HG03159 (cell line): ENCODE measurements around the gene MRPL52.
"Not testable (repeated sequence)": the region's sequence is repeated elsewhere in the genome, so short reads cannot be mapped to it uniquely, and the experiment has no call there.

Experiments used
- ATAC-seq: cut with Tn5 transposase; IDR thresholded peaks from one replicate; pipeline ENCODE4 v1.9.1; 2021; ENCODE audit warnings: mild to moderate bottlenecking, moderate library complexity; ENCODE audit not compliant: unreplicated experiment

Gene MRPL52

DNA sequence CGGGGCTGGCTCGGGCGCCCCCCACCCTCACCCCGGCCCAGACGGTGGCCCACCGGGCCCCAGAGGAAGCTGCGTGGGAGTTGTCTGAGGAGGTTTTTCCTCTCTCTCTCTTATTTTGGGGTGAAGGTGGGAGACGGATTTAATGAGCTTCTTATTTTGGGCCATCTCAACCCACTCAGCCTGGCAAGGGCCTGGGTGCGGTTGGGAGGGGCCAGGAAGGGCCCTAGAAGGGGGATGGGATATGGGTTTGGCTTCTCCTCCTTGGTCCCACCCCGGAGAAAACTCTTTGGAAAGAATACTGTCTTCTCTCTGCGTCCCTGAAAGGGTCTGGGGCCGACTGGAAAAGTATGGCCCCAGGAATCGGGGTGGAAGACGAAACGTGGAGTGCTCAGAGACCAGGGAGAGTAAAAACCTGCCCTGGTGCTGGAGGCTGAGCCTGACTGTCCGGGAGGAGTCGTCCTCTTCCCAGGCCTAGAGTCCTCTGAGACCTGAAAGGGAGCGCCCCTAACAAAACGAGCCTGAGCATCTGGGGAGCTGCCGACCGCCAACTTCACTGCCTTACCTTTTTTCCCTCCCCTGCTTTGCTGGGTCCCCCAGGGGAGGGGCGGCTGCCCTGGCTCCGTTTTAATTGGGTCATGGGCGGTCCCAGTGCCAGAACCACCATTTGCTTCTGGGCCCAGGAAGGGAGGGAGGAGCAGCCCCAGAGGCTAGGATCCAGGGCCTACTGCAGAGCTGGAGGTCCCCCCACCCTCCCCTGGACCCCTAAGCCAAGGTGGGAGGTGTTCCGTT is 8.3 kb downstream of the MRPL52 start:
- no peak for ATAC-seq

DNA sequence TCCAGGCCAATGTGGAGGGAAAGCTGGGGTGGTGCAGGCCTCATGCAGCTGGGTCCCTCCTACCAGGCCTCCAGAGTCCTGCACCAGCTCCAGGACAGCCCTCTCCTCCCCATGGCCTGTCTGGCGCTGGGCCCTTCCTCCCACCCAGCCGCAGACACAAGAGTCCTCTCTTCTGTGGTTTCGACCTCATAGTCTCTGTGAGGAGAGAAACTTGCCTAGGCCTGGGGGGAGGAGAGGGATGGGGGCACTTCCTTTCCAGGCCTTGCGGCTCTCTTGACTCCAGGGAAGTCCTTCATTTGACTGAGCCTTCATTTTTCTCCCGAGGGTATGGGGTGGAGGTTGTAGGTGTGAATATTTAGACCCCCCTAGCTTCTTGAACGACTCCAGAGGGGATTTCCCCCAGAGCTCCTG is 8.9 kb downstream of the MRPL52 start:
- no peak for ATAC-seq

DNA sequence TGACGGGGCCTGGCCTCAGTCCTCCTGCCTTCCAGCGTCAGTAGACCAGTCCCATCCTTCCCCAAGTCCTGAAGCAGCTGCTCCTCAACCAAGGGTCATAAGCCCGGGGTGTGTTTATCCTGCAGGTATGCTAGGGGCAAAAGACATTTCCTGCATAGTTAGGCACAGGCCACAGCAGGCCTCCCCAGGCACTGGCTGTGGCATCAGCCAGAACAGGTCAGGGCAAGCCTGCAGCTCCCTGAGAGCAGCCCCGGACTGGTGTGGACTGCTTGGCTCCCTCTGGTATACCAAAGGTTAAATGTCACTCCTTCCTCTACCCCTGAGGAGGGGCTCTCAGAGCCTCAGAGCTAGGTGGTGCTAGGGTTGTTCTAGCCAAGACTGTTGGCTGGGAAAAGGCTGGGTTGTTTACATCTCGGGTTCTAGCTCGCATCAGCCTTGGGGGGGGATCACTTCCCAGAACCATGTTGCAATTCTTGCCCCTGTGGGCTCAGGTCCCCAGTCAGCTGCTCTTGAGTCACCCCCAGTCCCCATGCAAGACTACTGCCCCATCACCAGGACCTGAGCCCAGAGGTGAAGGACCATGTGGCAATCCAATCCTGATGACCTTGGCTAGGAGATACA is 9.6 kb downstream of the MRPL52 start:
- no peak for ATAC-seq

DNA sequence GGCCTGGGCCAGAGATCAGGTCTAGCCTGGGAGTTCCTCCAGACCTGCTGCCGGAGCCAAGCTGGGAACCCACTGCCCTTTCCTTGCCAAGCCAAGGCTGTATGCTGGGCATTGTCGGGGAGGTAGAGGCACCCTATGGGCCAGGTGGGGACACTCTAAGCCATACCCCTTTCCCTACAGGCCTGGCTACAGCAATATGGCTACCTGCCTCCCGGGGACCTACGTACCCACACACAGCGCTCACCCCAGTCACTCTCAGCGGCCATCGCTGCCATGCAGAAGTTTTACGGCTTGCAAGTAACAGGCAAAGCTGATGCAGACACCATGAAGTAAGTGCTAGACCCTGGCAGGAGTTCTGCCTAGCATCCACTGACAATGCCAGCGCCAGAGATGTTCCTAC is 11.6 kb downstream of the MRPL52 start:
- ATAC-seq: no peak

DNA sequence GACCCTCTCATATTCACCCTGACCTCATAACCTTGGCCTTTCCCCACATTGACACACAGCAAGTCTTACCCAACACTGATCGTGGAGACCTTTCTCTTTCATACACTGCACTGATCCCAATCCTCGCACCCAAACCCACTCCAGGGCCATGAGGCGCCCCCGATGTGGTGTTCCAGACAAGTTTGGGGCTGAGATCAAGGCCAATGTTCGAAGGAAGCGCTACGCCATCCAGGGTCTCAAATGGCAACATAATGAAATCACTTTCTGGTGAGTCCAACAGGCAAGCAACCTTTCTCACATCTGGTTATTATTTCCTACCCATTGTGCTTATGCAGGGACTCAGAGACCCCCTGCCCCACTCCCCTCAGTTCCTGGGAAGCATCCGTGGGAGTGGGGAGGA is 12.1 kb downstream of the MRPL52 start:
- no peak for ATAC-seq

DNA sequence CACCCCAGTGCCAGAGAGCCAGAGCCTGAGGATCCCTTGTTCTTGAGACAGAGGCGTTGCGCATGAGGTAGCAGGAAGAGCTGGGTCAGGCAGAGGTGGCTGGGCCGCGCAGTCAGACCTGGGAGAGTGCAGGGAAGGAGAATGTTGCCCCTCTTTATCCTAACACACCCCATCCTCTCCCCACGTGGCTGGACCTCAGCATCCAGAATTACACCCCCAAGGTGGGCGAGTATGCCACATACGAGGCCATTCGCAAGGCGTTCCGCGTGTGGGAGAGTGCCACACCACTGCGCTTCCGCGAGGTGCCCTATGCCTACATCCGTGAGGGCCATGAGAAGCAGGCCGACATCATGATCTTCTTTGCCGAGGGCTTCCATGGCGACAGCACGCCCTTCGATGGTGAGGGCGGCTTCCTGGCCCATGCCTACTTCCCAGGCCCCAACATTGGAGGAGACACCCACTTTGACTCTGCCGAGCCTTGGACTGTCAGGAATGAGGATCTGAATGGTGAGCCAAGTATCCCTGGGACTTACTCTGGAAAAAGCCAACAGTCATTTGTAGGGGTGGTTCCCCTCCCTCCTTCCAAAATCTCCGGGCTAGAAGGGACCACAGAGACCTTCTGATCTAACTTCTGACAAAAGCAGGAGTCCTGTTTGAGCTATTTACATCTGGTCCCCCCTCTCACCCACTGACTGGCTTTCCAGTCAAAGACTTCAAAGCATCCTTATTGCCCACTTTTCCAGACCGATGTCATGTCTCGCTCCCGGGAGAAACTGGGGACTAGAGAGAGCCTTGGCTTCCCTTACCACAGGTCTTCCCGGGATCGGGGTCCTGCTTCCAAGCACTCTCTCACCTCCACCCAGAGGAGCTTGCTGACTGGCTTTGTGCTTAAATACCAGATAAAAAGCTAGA is 12.8 kb downstream of the MRPL52 start:
- no peak for ATAC-seq

DNA sequence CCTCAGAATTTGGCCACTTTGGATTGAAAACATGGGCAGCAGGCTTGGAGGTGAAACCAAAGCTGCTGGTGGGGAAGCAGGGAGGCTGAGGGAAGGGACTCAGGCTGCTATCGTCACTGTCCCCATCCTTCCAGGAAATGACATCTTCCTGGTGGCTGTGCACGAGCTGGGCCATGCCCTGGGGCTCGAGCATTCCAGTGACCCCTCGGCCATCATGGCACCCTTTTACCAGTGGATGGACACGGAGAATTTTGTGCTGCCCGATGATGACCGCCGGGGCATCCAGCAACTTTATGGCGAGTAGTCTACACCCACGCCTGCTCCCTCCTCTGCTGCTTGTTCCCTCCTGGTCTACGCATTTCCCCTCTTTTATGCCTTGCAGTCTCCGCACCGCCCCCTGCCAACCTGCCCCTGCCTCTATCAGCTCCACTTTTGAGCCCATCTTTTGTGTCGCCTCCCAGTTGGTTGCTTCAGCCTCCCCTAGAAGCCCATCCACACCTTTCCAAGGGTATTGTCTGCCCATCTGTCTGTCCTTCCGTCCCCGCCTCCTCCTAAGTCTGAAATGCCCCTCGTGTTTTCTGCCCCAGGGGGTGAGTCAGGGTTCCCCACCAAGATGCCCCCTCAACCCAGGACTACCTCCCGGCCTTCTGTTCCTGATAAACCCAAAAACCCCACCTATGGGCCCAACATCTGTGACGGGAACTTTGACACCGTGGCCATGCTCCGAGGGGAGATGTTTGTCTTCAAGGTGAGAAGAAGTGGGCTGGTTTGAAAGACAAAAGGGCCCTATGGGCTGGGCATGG is 13.6 kb downstream of the MRPL52 start:
- no peak for ATAC-seq

DNA sequence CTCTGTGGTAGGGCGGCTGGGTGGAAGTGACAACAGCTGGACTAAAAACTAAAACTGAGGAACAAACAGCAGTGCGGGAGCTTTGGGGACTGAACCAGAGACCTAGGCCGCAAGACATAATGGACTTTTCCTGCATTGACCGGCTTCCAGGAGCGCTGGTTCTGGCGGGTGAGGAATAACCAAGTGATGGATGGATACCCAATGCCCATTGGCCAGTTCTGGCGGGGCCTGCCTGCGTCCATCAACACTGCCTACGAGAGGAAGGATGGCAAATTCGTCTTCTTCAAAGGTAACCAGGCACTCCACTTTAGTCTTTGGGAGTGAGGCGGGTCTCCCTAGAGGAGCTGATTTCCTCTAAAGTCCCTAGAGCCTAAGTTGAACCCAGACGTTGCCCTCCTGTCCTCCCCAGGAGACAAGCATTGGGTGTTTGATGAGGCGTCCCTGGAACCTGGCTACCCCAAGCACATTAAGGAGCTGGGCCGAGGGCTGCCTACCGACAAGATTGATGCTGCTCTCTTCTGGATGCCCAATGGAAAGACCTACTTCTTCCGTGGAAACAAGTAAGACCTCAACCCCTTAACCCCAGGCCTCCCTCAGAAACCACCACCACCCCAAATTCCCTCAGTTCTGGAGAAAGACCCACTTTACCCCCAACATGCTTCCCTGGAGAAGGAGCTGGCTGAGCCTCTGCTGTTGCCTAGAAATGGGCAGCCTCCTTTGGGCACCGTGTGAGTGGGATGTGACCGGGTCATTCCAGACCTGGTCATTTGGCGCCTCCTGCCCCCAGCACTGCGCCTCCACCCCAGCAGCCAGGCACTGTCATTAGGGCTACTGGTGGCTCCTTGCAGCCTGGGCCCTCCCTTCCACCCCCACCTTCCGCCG is 14.8 kb downstream of the MRPL52 start:
- ATAC-seq: no peak

DNA sequence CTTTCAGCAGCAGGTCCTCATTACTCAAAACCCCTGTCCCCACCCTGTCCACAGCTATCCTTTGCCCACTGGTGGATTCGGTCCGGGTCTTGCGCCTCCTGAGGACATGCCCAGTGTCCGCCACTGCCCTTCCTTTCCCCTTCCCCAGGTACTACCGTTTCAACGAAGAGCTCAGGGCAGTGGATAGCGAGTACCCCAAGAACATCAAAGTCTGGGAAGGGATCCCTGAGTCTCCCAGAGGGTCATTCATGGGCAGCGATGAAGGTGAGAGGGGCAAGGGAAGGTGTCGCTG is 15.4 kb downstream of the MRPL52 start:
- no peak for ATAC-seq

DNA sequence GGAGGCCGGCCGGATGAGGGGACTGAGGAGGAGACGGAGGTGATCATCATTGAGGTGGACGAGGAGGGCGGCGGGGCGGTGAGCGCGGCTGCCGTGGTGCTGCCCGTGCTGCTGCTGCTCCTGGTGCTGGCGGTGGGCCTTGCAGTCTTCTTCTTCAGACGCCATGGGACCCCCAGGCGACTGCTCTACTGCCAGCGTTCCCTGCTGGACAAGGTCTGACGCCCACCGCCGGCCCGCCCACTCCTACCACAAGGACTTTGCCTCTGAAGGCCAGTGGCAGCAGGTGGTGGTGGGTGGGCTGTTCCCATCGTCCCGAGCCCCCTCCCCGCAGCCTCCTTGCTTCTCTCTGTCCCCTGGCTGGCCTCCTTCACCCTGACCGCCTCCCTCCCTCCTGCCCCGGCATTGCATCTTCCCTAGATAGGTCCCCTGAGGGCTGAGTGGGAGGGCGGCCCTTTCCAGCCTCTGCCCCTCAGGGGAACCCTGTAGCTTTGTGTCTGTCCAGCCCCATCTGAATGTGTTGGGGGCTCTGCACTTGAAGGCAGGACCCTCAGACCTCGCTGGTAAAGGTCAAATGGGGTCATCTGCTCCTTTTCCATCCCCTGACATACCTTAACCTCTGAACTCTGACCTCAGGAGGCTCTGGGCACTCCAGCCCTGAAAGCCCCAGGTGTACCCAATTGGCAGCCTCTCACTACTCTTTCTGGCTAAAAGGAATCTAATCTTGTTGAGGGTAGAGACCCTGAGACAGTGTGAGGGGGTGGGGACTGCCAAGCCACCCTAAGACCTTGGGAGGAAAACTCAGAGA is 16.3 kb downstream of the MRPL52 start:
- no peak for ATAC-seq

DNA sequence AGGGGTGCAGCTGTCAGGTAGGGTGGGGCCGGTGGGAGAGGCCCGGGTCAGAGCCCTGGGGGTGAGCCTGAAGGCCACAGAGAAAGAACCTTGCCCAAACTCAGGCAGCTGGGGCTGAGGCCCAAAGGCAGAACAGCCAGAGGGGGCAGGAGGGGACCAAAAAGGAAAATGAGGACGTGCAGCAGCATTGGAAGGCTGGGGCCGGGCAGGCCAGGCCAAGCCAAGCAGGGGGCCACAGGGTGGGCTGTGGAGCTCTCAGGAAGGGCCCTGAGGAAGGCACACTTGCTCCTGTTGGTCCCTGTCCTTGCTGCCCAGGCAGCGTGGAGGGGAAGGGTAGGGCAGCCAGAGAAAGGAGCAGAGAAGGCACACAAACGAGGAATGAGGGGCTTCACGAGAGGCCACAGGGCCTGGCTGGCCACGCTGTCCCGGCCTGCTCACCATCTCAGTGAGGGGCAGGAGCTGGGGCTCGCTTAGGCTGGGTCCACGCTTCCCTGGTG is 17.2 kb downstream of the MRPL52 start:
- no peak for ATAC-seq

DNA sequence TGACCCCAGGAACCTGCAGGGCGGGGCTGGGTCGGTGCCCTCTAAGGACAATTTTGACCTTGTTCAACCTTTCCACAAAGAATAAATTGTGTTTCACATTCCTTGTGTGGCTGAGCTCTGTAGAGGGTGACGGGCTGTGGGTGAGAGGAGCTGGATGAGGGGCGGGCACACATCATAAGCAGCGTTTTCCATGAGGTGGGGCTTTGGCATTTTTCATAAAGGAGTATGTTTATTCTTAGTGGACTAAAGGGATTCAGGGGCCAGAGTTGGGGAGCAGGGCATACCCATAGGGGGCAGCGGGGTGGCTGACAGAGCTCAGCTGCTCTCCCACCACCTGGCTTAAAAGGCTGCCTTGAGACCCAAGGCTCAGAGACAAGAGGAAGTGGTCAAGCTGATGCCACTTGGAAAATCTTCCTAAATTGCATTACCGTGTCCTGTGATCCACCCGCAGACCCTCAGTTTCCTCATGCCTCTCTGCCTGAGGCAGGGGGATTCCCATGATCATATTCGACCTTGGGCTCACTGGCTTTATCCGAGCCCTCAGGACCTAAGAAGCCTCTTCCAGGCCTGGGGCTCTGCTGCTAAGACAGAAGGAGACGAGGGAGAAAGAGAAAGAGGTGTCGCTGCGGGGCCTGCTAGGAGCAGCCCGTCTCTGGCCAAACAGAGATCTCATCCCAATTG is 18.1 kb downstream of the MRPL52 start:
- ATAC-seq: no peak

DNA sequence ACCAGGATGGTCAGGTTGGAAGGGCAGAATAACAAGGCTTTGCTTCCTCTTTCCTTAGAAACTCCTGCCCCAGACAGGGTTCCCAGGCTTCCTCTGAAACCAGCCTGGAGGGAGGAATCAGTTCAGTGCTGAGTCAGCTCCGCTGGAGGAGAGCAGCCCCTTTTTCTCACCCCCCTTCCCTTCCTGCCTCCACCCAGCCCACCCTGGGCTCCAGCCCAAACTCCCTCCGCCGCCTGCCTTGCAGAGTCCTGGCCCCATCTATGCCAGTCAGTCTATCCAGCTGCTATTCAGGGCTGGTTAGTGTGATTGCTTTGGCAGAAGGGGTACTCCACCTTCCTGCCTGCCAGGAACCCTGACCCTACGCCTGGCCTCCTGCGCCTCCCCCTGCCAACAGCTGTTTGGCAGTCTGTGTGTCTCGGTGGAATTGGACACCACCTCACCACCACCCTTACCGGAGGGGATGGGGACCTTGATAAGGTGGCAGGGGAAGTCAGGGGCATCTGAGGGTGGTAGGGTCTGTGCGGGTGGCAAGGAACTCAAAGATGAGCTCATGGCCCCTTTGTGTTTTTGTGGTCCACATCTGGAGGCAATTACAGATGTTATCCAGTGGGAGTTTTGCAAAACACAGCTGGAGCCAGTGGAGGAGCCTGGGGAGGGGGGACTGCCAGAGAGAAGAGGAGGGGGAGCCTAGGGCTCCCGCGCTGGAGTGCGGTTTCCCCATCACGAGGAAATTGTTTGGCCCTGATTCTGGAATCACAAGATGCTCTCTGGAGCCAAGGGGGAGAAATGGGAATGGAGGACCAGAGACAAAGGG is 18.9 kb downstream of the MRPL52 start:
- ATAC-seq: no peak

DNA sequence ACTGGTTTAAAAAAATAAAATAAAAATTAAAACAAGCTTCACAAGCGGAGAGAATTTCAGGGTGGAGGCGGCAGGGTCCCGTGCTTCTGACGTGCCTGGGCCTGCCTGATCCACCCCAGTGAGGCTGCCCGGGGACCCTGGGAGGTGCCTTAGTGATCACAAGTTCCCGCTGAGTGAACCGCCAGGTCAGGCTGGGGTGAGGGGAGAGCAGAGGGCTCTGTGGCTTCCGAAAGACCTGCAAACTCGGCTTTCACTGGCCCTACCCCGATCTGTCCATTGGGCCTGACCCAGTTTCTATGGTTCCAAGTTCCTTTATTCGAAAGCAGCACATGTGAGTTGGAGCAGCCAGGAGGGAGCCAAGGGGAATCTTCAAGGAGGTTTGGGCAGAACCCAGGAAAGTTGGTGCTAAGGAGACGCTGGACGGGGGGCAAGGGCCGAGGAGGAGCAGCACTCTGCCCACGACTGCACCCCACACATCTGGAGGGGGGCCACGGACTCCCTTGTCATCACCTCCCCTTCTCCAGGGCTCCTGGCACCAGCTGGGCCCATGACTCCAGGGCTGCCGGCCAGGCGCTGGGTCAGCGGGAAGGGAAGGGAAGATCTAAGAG is 19.6 kb downstream of the MRPL52 start:
- no peak for ATAC-seq

DNA sequence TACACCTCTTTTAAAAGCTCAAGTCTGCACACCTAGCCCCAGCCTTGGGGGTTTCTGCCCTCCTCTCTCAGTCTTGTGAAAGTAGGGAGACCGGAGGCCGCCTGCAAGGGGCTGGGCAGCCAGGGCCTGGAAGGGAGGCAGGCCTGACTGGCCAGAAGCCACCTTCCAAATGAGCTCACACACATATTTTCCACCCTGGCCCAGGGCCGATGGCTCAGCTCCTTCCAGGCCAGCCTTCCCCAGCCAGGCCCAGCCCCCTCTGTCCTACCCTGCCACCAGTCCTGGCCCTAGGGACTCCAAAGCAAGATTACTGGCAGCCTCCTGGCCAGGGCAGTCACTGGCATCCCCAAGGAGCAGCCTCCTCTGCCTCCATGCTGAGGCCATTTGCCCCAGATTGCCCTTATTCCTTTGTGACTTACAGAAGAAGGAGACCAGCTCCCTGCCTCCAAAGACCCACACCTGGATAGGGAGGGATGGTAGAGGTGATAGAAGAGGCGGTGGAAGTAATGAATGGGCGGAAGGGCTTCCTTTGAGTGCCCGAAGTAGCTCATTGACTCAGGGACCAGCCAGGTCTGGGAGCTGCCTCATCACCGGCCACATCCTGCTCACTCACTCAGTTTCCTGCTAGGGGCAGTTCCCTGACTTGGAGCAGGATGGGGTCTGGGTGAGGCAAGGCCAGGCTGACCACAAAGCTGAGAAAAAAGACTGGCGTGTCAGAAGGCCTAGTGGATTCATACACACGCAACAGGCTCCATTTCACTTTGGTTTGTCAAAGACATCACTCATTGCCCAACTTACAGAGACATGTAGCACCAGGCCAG is 21.5 kb downstream of the MRPL52 start:
- ATAC-seq: no peak

DNA sequence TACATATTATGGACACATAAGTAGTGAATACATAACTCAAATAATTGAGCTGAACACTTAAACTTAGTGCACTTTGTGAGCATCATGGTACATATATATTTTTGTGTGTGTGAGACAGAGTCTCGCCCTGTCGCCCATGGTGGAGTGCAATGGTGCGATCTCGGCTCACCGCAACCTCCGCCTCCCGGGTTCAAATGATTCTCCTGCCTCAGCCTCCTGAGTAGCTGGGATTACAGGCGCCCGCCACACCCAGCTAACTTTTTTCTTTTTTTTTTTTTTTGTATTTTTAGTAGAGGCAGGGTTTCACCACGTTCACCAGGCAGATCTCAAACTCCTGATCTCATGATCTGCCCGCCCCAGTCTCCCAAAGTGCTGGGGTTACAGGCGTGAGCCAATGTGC is 22.5 kb downstream of the MRPL52 start:
- not testable (repeated sequence) for ATAC-seq

DNA sequence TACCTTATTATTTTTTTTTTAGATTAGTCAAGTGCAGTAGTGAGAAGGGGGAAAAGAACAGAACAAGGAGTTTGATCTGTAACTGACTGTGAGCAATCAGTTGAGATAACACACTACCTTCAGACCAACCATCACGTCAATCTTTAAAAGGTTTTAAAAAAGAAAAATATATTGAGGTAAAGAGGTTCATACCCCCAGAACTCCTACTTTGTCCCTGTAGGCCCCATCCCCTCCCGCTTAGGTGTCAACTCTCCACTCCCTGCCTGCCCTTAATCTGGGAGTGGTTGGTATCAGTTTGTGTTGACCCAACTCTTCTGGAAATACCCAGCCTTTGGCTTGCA is 22.9 kb downstream of the MRPL52 start:
- ATAC-seq: no peak
